GM21786 (cell line): ENCODE measurements around the gene ANKRD9.

Source experiments
- ATAC-seq: cut with Tn5 transposase; IDR thresholded peaks from one replicate; pipeline ENCODE4 v1.9.1; 2021; ENCODE audit not compliant: unreplicated experiment

The ANKRD9 gene

DNA sequence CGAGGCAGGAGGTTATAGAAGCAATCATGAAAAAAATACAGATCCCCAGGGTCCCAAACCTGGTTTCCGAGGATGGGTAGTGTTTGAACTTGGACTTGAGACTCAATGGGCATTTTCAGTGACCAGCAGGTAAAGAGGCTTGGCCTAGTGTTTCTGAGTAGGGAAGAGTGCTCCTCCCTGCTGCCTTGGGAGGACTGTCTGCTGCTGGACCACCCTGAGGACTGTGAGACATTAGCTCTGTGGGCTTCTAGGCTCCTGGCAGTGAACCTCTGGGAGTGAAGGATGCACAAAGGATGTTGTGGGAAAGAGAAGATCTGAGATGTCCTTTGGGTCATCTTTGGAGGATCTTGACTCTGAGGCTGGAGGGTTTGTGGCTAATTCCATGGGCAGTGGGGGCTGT, 30.5 kb downstream of the ANKRD9 start:
- no peak for ATAC-seq

DNA sequence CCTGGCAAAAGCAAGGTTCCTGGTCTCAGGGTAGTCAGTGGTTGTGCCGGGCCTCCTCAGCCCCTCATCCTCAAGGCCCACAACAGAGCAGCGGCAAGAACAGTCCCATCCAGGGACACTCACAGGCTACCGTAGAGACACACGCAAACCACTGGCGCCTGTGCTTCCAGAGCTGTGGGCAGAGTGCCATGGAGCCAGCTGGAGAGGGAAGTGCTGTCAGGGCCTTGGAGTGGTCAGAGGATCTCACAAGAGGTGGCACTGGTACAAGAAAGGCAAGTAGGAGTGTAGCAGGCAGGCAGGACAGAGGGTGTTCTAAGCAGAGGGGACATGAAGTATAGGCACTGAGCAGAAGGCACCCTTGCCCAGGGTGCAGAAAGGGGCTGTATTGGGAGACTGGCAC, 34.6 kb downstream of the ANKRD9 start:
- ATAC-seq, result no peak

DNA sequence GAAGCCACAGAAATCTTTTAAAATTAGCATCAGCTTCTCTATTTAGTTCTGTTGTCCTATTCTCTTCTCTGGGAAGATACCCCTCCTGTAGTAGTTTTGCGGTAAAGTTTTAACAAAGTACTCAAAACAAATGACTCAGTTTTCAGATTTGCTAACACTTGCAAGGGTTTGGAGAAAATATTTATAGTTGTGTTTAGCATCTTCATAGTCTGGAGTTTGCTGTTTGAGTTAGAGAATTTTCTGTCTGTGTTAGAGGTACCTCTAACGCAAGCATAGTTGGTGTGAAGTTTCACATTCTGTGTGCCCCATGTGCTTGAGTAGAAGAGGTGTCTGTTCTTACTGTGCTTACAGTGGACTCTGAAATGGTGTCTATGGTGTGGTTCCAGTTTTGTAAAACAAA, 36.0 kb downstream of the ANKRD9 start:
- ATAC-seq, result no peak

DNA sequence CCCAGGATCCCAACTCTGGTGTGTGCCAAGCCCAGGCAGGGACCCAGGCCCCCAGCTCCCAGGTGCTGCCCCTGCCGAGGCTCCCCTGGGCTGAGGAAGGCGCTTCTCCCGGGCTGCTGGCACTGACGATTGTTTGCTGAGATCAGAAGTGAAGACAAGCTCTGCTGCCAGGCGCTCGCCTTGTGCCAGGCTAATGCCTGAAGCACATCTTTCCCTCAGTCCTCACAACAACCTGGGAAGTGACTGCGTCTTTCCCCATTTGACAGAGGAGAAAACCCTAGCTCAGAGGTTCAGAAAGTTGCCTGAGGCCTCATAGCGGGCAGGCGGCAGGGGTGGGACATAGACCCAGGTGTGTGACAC, 36.8 kb downstream of the ANKRD9 start:
- no peak for ATAC-seq

DNA sequence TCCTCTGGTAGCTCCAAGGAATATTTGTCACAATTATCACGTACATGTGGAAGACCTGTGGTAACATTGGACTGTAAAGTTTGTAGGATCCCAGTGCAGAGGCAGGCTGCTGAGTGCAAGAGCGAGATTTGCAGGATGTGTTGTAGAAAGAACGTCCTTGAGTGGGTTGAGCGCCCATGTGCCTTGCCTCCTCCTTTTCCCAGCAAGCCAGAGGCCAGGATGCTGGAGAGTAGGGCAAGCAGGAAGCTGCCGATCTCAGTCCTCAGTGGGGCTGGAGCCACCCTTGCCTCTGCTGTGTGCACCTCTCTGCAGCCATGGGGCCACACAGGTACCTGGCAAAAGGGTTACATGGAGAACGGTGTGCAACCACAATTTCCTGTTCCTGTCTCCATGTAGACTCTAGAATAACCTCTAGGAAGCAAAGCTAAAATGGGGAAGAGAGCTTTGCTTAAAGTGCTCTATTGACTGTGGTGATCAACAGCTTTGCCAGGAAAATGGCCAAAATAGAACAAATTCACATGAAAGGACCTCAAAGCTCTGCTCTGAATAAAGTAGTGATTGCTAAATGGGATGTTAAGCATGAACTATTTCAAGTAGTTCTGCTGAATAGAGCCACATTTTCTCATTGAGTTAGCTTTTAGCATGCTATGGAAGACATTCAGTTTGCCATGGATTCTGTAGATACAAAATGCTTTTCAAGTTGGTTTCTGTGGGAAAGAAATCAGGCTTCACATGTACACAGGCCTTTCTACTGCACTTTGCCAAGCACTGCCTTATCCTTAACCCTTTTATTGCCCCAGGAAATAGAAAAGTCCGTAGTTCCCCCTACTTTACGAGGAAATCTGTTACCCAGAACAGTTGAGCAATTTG, 37.4 kb downstream of the ANKRD9 start:
- ATAC-seq, result no peak

DNA sequence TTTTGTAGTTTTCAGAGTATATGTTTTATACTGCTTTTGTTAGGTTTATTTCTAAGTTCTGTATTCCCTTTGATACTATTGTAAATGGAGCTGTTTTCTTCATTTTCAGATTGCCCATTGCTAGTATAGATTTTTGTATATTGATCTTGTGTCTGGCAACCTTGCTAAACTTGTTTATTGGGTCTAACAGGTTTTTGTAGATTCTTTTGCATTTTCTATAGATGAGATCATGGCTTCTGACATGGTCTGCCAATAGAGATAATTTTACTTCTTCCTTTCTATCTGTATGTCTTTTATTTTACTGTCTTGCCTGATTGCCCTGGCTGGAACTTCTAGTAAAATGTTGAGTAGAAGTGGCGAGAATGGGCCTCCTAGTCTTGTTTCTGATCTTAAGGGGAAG, 40.3 kb downstream of the ANKRD9 start:
- ATAC-seq, result no peak

DNA sequence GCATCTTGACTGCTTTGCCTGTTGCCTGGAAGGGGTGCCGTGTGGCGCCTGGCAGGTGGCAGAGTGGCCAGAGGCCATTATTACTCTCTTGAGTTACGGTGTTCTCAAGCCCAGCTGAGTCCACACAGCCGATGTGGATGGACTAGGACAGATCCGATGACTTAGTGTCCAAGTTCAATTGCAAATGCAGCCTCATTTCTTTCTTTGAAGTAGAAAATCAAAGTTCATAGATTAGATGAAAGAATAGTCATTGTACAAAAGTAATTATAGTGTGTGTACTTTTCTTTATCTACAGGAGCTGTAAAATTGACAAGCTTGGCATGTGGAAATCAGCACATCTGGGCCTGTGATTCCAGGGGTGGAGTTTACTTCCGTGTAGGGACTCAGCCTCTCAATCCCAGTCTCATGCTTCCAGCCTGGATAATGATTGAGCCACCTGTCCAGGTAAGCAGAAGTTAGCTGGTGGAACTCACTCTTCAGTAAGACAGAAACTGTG, 44.7 kb downstream of the ANKRD9 start:
- no peak for ATAC-seq

DNA sequence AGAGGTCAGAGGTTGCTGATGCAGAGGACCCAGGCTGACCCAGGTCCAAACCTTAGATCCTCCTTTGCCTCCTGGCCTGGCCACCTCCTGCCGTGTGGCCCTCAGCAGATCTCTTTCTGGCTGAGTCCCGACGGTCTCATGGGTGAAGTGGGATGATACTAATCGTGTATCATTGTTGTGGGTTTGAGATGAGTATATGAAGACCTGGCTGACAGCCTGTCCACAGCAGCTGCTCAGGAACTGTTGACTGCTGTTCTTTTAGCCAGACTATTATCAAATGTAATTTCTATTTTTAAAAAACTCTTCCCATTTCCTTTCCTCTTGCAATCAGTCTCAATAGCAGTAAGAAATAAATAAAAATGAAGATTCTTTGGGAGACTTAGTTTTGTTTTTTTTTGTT, 45.6 kb downstream of the ANKRD9 start:
- no peak for ATAC-seq

DNA sequence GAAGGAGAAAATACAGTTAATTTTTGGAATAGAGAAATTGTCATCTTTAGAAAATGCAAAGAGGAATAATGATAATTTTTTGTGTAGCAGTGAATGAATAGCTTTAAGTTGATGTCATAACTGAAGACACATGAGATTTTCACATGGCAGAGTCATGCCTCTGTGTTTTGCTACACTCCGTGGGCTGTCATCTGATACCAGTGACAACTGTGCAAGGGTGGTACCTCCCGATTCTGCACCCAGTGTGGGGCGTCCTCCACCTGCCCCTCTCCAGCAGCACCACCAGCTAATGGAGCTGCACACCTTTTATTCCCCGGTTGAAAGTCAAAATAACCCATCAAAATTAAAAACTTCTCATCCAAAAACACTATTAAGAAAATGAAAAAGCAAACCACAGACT, 47.2 kb downstream of the ANKRD9 start:
- ATAC-seq, result no peak

DNA sequence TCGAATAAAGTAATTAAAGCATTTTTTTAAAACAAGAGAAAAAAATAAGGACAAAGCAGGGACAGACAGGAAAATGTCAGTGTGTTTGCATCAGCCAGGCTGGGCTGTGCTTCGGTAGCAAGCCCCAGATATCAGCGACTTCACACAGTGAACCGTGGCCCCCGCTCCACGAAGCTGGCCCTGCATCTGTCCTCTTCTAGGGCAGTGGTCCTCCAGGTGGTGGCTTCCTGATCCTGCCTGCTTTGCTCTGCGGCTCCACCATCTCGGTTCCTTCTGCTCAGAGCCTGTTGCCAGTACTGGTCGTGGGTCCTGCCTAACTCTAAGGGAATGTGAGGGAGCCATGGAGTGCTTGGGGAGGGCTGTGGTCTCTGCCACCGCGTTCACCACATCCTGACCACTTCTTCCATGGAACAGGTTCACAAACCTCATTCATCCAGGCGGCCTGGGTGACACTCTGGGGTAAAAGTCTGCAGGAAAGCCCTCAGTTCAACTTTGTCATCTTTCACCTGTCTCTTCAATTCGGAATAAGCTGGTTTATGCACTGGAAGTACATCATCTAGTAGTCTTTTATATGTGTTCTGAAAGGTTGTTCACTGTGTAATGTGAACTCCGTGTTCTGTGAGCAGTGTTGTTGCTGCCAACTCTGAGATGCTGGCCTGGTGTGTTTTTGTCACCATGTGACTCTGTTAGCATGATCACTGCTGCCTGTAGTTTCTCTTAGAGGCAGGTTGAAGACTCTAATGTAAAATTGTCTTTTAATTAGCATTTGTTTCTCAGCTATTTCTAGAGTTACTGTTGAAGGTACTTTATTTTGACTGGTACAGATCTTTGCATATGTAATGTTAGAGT, 47.9 kb downstream of the ANKRD9 start:
- no peak for ATAC-seq

DNA sequence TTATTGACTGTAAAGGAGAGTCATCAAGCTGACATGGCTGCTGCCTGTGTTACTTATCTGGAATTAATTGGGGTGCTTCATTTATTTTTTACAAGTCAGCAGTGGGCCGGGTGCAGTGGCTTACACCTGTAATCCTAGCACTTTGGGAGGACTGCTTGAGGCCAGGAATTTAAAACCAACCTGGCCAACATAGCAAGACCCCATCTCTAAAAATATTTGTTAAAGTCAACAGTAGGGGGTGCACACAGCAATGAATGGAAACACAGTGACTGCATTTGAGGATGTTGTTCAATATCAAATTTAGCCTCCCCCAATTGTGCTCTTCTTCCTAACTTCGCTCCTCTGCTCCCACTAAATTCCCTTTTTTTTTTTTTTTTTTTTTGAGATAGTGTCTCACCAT, 52.1 kb downstream of the ANKRD9 start:
- ATAC-seq, result no peak

DNA sequence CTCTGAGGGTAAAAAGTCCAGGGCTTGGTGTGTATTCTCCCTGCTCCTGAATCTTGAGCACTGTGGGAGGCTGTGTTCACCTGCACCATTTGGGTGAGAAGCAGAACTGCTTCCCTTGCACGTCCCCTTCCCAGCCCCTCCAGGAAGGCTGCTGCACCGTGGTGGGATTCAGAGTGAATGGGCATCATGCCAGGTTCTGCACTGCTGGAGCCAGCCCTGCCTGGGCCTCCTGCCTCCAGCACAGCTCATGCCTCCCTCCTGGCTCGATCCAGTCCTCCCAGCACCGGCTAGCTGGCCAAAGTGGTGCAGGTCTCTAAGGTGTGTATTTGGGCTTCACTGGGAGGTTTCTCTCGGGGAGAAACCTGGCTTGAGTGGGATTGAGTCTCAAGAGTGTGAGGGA, 54.9 kb downstream of the ANKRD9 start:
- no peak for ATAC-seq

DNA sequence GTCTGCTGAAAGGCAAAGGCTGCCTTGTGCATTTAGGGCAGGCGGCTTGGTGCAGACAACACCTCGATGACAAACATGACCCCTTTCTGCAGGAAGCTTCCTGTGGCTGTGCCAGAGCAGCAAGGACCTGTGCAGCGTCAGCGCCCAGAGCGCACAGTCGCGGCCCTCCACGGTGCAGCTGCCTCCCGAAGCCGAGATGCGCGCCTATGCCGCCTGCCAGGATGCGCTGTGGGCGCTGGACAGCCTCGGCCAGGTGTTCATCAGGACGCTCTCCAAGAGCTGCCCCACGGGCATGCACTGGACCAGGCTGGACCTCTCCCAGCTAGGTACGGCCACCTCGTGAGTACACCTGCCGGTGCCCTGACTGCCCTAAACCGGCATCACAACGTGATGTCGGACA, 57.3 kb downstream of the ANKRD9 start:
- no peak for ATAC-seq
